Endometrial microvascular endothelial cells (primary cell): ENCODE measurements around the gene ANGPTL1. TPM values are rescaled to one million over a fixed set of nuclear protein-coding genes. Genes with fewer than 3 reads are reported as not detected.

Experiments used
- total RNA-seq: library from RNA; depleted of rRNA; stranded (reverse); fragments of >200 nt; gene quantifications from one replicate; pipeline ENCODE4 v1.2.3, GENCODE V29; 2015; ENCODE audit errors: inconsistent ontology term

Gene ANGPTL1
- total RNA-seq, 1 donor from 2014 or later, result not detected

Other genes starting within 250 kb of the ANGPTL1 start
- 19.5 TPM for gene RALGPS2, start 145.8 kb downstream of the ANGPTL1 start, total RNA-seq
- 32.0 TPM for gene FAM20B, start 154.8 kb upstream of the ANGPTL1 start, total RNA-seq
- gene TOR3A, start 211.0 kb upstream of the ANGPTL1 start, total RNA-seq, result 47.0 TPM